ENCODE measurements around the gene PSMD6.

DNA sequence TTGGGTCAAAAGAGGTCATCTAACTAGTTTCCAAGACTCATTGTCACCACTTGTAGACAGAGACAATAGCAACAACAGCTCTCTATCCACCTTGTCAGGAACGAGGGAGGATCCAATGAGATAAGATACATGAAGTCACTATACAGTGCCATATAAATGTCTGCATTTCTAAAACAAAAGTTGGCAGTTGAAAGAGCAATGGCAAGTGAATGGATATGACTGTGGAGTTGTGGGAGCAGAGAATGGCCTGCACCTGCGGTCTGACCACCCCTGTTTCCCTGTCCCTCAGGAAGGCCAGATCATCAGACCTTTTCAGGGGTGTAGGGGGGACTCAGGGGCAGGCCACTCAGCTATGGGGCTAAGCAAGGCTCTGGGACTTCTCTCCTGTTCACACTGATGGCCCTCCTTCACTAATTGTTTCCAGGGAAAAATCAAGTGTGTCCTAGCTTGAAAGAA, 40.7 kb upstream of the PSMD6 start:
- TF ChIP-seq POLR2AphosphoS5 (IDR thresholded peaks at IDR 0.05) (no peak), CTCF (IDR thresholded peaks at IDR 0.05) (no peak), POLR2A (IDR thresholded peaks at IDR 0.05) (no peak)
